Measurements from ENCODE around the gene HK3.

- TF ChIP-seq CTCF (IDR thresholded peaks at IDR 0.05) (no peak), POLR2A (IDR thresholded peaks at IDR 0.05) (no peak), POLR2AphosphoS5 (IDR thresholded peaks at IDR 0.05) (no peak)
Measured at GRCh38 chr5:176846335-176847140, 52.6 kb downstream of the HK3 start.
